Activated CD8-positive, alpha-beta memory T cell treated with anti-CD3 and anti-CD28 coated beads for 4 hours (primary cell): ENCODE results near the gene DCXR.

Experiments
- DNase-seq, 2 donors: peaks; one replicate each; pipeline ENCODE4 v3.0.0-alpha.2; 2020; ENCODE audit warnings: low read depth in 2 of 2

The DCXR gene

DNA sequence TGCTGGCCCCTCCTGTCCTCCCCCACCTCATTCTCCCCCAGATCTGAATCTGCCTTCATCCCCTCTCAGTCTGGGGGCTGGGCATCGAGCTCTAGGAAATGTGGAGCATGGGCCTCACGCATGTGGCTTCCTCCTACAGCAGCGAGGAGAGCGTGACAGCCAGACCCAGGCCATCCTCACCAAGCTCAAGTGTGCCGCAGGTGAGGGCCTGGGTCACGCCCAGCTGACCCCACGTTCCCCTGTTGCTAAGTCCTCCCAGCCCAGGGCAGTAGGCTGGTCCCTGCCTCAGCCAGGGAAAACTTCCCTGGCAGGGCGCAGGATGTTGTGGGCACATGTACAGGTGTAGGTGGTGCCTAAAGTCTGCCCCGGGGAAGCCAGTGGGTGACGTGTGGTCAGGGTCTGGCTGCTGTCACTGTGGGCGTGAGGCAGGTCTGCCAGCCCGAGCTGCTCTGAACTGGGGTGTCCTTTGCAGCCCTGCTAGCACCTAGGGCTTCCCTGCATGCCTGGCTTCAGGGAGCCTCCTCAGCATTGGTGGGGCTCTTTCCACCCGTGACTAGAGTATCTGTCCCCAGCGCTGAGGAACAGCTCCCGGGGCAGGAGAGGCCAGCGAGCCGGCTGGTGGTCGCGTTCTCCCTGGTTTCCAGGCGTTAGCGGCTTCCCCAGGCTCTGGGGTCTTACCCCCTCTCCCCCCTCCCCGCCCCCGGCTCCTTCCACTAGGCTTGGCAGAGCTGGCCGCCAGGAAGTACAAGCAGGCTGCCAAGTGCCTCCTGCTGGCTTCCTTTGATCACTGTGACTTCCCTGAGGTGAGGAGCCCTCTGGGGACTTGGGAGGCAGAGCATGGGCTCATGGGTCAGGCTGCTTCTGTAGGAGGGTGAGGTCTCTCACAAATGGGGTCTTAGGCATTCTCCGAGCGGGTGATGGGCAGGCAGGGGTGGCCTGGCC lies 17.8 kb upstream of the DCXR start:
- no peak for DNase-seq

DNA sequence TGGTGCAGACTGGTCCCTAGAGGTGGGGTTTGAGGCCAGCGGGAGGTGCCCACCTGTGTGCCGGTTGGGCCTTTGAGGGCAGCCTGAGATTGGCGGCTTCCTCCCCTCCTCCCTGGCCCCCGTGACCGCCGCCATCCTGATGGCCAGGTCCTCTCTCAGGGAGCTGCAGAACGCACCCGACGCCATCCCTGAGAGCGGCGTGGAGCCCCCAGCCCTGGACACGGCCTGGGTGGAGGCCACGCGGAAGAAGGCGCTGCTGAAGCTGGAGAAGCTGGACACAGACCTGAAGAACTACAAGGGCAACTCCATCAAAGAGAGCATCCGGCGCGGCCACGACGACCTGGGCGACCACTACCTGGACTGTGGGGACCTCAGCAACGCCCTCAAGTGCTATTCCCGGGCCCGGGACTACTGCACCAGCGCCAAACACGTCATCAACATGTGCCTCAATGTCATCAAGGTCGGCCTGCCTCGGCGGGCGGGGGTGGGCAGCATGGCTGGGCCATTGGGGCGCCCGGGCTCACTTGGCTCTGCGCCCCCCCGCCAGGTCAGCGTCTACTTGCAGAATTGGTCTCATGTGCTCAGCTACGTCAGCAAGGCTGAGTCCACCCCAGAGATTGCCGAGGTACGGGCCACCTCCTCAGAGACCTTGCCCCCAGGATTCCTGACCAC lies 17.0 kb upstream of the DCXR start:
- no peak for DNase-seq

DNA sequence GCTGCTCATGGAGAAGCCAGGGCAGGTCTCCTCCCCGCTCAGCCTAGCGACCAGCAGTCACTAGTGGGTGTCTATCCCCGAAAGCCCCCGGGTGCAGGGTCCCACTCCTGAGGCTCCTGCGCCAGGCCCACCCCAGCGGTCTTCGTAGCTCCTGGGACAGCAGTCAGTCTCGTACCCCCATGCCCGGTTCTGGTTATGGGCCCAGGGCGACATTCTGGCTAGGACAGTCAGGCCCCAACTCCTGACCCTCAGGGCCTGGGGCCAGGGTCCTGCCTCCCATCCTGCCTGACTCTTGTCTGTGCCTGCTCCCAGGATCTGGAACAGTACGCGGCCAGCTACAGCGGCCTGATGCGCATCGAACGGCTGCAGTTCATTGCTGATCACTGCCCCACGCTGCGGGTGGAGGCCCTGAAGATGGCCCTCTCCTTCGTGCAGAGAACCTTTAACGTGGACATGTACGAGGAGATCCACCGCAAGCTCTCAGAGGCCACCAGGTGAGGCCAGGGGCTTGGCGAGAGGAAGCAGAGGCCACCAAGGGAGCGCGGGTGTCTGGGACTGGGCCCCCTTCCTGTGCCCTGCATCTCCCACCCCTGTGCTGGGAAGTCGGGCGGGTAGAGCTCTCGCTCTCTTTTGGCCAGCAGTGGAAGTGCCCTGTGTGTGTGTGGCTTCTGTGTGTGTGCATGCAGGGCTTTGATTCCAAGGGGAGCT lies 16.2 kb upstream of the DCXR start:
- DNase-seq, result no peak

DNA sequence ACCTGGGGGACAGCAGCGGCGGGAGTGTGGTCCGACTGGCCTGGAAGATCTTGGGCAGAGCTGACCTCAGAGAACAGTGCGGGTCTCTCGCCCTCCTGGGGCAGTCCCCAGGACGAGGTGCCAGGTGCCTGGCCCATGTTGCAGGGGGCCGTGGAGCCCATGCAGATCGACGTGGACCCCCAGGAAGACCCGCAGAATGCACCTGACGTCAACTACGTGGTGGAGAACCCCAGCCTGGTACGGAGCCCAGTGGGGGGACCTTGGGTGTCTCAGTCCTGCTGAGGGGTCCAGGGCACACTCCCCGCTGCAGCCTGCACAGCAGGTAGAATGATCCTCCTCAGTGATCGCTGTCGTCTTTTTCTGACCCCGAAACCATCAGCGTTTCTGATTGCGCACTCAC lies 15.6 kb upstream of the DCXR start:
- DNase-seq, result no peak

DNA sequence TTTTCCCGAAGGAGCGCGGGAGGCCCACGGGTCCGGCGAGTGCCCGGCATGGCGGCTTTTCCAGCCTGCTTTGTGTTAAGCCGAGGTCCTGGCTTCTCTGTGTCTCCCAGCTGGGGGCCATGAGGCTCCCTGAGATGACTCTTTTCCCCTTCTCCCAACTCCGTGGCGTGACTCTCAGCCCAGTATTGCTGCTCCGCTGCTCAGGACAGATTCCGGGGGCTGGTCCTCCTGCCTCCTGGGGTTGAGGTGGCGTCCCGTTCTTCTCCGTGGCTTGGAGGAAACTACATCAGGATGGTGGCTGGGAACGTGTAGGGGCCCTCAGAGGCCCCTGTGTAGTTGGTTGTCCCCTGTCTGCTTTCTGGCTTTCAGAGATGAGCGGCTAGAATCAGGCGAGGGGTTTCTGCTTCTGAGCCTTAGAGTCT lies 15.2 kb upstream of the DCXR start:
- DNase-seq, result no peak

DNA sequence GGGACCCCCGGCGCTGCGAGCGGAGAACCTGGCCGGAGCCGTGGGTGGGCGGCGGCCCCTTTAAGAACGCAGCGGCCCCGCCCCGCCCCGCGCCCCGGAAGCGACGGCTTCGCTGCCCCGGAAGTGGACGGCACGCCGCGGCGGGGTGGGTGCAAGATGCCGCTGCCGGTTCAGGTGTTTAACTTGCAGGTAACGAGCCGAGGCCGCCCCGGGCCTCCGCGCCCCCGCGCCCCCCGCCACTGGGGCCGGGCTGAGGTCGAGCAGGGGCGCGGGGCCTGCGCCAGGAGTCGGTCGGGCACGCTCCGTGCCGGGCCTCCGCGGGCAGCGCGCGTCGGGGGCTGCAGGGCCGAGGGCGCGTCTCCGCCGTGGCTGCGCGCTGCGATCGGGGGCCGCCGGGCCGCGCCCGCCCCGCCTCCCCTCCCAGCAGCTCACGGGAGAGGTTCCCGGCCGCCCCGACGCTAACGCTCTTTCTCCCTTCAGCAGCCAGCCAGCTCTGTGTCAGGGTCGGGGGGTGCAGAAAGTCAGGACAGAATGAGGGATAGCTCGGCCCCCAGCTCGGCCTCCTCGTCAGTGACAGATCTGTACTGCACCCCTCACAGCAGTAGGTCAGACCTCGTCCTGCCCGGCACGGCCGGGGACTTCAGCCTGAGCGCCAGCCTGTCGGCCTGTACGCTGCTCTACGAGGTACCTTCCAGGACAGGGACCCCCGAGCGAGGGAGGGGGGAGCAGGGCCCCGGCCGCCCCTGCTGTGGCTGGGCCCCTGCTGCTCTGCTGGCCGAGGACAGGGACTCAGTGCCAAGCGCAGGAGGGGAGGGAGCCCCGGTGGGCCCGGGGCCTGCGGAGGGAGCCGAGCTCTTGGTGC lies 14.5 kb upstream of the DCXR start, which contains the start of the genes GPS1 and RFNG:
TSS of gene GPS1 (plus strand) at position 123 of the 862 bp plus-strand sequence. CDS start at position 157, 34 bp downstream.
TSS of gene RFNG (minus strand) at position 36 of the 862 bp plus-strand sequence. CDS start 45 bp downstream, outside the sequence.
- peak; percentile 58 to 68 for DNase-seq

DNA sequence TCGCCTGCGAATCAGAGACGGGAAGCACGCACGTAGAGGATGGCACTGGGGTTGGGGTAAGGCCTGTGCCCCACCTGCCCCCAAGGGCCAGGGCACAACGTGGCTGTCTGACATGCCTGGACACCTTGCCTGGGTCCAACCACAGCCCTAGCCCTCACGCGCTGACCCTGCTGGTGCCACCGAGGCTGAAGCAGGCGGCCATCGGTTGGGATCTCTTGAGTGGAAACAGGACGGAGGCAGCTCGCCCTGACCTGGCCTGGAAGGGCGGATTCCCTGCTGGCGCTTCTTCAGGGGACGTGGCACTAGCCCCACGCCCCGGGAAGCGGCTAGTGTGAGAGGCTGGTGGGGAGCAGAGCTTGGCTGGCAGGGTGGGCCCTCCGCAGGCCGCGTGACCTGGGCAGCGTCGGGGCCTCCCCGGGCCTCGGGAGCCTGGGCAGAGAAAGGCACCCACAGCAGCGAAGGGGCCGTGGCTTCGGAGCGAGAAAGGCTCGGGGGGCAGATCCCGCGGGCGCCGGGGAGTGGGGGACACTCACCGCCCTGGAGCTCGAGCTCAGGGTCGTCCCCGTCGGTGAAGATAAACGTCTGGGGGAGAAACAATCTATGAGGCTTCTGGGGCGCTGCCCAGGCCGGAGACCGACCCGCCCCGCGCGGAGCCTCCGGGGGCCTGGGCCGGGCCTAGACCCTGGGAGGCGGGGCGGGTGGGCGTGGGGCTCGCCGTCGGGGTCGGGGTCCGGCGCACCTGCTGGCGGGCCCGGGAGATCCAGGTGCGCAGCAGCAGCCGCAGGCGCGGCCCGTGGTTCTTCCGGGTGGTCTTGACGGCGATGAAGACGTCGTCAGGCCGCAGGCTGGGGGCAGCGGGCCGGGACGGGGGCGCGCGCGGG lies 13.5 kb upstream of the DCXR start:
- DNase-seq, result no peak

DNA sequence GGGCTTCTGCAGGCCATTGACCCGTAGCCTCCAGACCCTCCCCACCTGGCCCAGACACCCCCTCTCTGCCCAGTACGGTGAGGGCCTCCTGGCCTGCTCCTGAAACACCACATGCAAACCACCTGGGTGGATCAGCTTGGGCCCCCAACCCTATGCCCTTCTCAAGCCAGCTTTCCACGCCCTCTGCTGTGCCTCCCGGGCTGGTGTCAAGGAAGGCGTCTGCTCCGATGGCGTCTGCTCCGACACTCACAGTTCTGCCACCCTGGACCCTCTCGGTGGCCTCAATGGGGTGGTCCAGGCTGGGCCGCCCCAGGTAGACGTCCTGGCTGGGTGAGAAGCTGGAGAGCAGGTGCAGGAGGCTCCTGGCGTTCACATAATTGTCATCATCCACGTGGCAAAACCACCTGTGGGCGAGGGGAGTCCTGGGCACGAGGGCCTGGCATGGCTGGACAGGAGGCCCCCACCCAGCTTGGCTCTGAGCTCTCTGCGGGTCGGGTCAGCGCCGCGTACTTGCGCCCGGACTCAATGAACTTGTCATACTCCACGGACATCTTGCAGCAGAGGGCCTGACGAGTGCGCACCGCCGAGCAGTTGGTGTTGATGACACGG lies 12.8 kb upstream of the DCXR start:
- DNase-seq, result no peak

DNA sequence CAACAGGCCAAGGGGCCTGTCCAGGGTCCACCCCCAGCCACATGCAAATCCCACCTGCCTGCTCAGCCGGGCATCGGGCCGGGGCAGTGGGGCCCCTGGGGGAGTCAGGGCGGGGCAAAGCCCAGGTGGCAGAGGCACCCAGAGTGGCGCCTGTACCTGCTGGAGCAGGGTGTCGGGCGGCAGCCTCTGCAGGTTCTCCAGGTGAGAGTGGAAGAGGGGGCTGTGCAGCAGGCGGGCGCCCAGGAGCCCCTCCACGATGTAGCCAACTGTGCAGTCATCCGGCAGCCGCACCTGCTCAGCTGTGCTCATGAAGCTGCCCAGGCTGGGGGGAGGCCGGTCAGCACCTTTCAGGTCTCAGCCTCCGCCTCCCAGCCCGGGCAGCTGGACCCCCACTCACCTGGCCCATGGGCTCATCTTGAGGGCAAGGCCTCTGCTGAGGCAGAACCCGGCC lies 12.0 kb upstream of the DCXR start:
- no peak for DNase-seq

DNA sequence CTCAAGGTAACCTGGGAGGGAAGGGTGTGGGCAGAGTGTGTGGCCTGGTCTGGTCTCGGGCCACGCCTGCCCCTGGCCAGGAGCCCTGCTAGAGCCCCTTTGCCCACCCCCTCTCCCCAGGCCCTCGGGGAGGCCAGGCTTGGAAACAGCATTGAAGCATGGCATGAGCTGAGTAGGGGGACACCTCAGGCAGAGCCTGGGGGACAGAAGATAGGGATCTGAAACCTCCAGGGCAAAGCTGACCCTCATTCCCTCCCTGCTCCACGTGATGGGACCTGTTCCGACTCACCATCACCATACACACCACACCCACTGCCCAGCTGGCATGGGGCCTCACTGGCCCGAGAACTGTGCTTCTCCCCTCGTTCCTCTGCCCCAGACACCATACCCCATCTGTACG lies 11.6 kb upstream of the DCXR start:
- no peak for DNase-seq

DNA sequence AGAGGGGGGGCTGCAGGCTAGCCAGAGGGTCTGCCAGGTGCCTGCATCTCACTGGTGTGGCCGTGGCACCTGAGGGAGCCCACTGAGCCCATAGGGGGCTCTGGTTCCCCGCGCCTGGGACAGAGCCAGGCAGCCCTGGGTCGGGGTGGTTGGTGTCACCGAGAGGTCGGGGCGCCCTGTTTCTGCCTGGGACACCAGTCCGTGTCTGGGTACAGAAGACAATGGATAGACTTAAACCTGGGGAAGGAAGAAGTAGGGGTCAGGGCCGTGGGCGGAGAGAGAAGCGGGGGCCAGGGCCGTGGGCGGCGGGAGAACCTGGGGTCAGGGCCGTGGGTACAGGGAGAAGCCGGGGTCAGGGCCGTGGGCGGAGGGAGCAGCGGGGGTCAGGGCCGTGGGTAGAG lies 11.1 kb upstream of the DCXR start:
- no peak for DNase-seq

DNA sequence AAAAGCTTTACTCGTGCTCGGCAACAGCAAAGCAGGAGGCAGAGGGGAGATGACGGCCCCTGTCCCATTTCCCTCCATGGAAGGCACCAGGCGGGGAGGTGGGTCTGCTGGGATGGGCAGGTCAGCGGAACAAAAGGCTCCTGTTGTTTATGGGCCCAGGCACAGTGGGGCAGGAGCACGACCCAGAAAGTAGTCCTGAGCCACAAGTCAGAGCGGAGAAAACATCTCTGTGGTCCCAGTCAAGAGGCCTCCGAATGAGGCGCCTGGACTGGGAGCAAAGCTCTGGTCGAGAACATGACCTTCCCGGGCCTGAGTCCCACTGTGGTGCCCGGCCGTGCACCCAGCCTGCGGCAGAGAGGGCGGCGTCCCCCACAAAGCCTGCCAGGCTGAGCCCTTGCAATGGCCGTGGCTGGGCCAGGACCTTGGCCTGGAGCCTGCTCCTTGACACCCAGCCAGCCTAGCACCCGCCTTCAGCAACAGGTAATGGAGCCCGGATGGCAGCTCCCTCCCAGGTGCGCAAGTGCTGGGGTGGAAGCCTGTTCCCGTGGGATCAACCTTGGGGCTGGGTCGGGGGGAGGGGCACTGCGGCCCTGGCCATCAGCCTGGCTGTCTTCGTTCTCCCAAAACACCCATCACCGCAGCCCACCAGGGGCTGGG lies 10.5 kb upstream of the DCXR start:
- no peak for DNase-seq

DNA sequence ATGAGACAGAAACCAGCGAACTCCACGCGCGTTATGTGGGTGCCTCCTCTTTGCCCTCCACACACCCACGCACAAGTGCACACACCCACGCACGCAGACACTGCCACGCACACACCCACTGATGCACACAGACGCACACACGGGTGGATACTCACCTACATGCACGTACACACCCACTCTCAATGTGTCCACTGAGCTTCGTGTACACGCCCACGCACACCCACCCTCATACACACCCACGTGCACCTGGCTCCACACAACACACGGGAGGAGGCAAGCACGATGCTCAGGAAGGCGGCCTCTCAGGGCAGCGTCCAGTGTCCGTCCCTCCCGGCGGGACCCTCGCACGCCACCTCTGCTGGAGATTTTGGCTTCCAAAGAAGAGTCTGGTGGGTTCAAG lies 9.9 kb upstream of the DCXR start:
- DNase-seq, result no peak

DNA sequence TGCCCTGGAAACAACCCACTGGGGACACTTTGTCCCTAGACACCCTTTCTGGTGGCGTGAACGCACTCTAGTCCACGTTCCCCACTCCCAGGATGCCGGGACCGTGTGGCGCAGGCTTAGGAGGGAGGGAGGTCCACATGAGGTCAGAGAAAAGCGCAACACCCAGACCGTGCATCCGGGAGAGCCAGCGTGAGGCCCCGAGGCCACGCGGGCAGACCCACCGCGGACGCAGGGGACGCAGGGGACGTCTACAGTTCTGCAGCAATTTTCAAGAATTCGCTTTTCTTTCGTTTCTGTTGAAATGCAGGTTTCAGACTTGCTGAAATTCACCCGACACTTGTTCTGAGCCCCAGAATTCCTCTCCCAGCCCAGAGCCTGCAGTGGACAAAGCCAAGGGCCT lies 9.4 kb upstream of the DCXR start:
- no peak for DNase-seq

DNA sequence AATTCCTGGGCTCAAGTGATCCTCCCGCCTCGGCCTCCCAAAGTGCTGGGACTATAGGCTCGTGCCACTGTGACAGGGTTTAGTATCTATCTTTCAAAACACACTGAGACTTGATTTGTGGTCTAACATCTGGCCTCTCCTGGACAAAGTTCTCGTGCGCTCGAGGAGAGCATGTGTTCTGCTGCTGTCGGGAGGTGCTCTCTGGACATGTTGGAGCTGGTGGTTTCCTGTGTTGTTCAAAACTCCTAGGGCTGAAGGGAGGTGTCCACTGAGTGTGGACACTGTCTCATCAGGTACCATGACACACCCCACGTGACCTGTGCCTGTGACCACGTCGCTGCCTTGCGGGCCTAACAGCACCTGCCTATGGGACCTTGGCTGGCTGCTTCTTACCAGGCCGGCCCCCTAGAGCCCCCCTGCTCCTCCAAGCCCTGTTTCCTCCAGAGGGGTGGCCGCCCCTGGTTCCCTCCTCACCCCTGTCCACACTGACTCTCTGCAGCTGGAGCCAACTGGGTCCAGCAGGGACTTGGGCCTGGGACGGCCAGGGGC lies 8.5 kb upstream of the DCXR start:
- DNase-seq, result no peak

DNA sequence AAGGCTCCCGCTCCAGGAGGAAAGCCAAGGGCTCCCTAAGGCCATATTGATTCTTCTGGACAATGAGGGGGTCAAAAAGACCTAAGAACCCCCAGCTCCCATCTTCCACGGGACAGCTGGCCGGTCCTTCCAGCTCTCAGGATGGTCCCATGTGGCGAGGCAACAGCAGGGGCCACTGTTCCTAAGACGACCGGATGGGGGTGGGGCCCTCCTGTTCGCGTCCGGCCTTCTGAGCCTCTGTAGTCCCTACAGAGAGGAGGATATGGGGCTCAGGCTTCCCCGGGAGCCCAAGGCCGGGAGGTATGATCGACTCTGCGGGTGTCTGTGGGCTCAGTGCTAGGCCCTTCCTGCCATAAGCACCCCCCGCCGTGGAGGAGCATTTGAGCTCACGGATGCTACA lies 6.0 kb upstream of the DCXR start:
- DNase-seq, result no peak

DNA sequence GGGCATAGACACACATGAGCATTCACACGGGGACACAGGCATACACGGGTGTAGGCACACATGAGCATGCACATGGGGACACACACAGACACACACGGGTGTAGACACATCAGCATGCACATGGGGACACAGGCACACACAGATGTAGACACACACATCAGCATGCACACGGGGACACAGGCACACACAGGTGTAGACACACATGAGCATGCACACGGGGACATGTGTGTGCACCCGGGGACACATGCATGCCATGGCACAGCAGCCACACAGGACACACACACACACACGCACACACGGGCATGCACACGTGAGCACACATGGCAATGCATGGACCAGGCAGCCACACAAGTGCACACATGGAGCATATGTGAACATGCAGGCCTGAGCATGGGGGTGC lies 5.2 kb upstream of the DCXR start:
- no peak for DNase-seq

DNA sequence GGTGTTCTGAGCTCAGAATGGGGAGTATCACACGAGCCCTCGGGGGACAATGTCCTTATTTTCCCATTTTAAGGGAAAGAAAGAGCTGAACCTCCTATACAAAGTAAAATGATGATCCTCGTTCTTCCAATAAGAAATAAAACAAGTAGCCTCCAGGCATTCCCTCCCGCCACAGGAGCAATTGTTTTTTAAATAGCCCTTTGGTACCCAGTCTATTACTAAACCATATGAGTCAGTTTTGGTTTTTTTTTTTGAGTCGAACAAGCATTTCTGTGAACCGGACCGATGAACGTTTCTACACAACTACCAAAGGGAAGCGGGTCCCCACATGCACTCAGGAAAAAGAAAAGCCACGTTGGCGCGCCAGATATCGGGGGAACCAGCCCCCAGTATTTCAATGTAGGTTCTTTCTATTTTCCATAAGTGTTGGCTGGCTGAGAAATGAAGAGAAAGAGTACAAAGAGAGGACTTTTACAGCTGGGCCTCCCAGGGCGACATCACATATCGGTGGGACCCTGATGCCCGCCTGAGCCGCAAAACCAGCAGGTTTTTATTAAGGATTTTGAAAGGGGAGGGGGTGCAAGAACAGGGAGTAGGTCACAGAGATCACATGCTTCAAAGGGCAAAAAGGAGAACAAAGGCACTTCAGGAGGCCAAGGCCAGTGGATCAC lies 3.8 kb upstream of the DCXR start:
- DNase-seq, result no peak
